HG02759 (cell line): ENCODE results near the gene MAMSTR.
"Not testable (repeated sequence)": the region's sequence is repeated elsewhere in the genome, so short reads cannot be mapped to it uniquely, and the experiment has no call there.

Experiments used
- ATAC-seq: cut with Tn5 transposase; IDR thresholded peaks from one replicate; pipeline ENCODE4 v1.9.1; 2021; ENCODE audit warnings: mild to moderate bottlenecking, moderate library complexity; ENCODE audit not compliant: unreplicated experiment

MAMSTR gene

GRCh38 chr19:48722196-48722708, 2.7 kb upstream of the MAMSTR start:
- no peak for ATAC-seq

GRCh38 chr19:48720613-48721296, 1.2 kb upstream of the MAMSTR start:
- ATAC-seq, result peak; percentile 83

GRCh38 chr19:48720251-48720612, 707 bp upstream of the MAMSTR start:
- ATAC-seq, result no peak

- ATAC-seq, result no peak
Measured at GRCh38 chr19:48718711-48719231, 754 bp downstream of the MAMSTR start.

GRCh38 chr19:48718106-48718505, 1.4 kb downstream of the MAMSTR start:
- ATAC-seq, result not testable (repeated sequence)

- no peak for ATAC-seq
Measured at GRCh38 chr19:48716562-48717291, 2.8 kb downstream of the MAMSTR start.

- ATAC-seq, result no peak
Measured at GRCh38 chr19:48715681-48716171, 3.8 kb downstream of the MAMSTR start.

GRCh38 chr19:48714759-48715675, 4.5 kb downstream of the MAMSTR start:
- no peak for ATAC-seq

GRCh38 chr19:48713864-48714755, 5.4 kb downstream of the MAMSTR start:
- ATAC-seq, result peak; percentile 90

- ATAC-seq, result no peak
Measured at GRCh38 chr19:48713041-48713863, 6.3 kb downstream of the MAMSTR start.

GRCh38 chr19:48711106-48711662, 8.3 kb downstream of the MAMSTR start:
- no peak for ATAC-seq

GRCh38 chr19:48708471-48708870, 11.1 kb downstream of the MAMSTR start:
- ATAC-seq, result no peak

GRCh38 chr19:48705431-48705830, 14.1 kb downstream of the MAMSTR start:
- no peak for ATAC-seq

GRCh38 chr19:48703316-48703715, 16.2 kb downstream of the MAMSTR start:
- no peak for ATAC-seq

GRCh38 chr19:48702701-48703100, 16.8 kb downstream of the MAMSTR start:
- ATAC-seq, result no peak

GRCh38 chr19:48698046-48698445, 21.5 kb downstream of the MAMSTR start:
- ATAC-seq, result no peak

GRCh38 chr19:48696353-48697010, 23.0 kb downstream of the MAMSTR start:
- no peak for ATAC-seq

- no peak for ATAC-seq
Measured at GRCh38 chr19:48695743-48696352, 23.7 kb downstream of the MAMSTR start, which contains the start of gene FUT2. Gene FUT2 (plus strand): TSS chr19:48695971. CDS start chr19:48702957, 6,986 bp downstream.
